ENCODE data around the gene PEX11G.

GRCh38 chr19:7505288-7505681 lies 16.4 kb upstream of the PEX11G start:
- TF ChIP-seq POLR2A (IDR thresholded peaks at IDR 0.05) (no peak), CTCF (IDR thresholded peaks at IDR 0.05) (no peak)

All from body of pancreas (tissue), 4 donors.